A549 (cell line): ENCODE measurements around the gene TRAPPC13. TPM values are rescaled to one million over a fixed set of nuclear protein-coding genes. Genes with fewer than 3 reads are reported as not detected.
A peak's percentile ranks its signal among the peaks of the same experiment; 100 is the strongest.

Source experiments
- ATAC-seq, 2 experiments: fragments of 200-7000 bp in 1 of 2; fragments of >200 bp in 1 of 2; cut with Nextera tagmentation in 1 of 2; cut with Tn5 transposase in 1 of 2; 3 replicates each; pipeline versions ENCODE4 v1.8.0 to v1.9.1; 2018 to 2020; ENCODE audit warnings: mild to moderate bottlenecking in 1 of 2, moderate library complexity in 1 of 2
- CTCF ChIA-PET: fragments of 300-600 bp; sonication (Branson Sonifier 250); formaldehyde crosslinking; extraction: SDS; loops from one replicate; lab custom pipeline; 2021; ENCODE audit warnings: antibody characterized with exemption, inconsistent platforms; lab: Yijun Ruan, JAX
- POLR2A ChIA-PET: fragments of 350-600 bp; formaldehyde crosslinking; extraction: SDS; loops from one replicate; lab custom pipeline; 2021; ENCODE audit warnings: antibody characterized with exemption, inconsistent platforms; lab: Yijun Ruan, JAX
- DNase-seq, 2 experiments: peaks; one replicate each; pipeline versions ENCODE4 v3.0.0 to v3.0.0-alpha.2; 2011 to 2016; ENCODE audit warnings: low read depth in 1 of 2, low spot score in 1 of 2
- FAIRE-seq: peaks from 2 replicates; lab custom pipeline; 2011; peaks lifted over from hg19 to GRCh38; lab: Jason Lieb, UNC
- H3K27ac ChIP-seq, 2 experiments: fragments of >200 bp; sonication (Bioruptor Twin); formaldehyde crosslinking; 3 replicates each; pipeline ENCODE4 v1.5.1; 2016 to 2017
- H3K4me1 ChIP-seq: fragments of >200 bp; sonication (Bioruptor Twin); formaldehyde crosslinking; 3 replicates; pipeline ENCODE4 v1.6.1; 2016
- H3K4me2 ChIP-seq: fragments of >200 bp; sonication (Bioruptor Twin); formaldehyde crosslinking; 3 replicates; pipeline ENCODE4 v1.6.1; 2016
- H3K4me3 ChIP-seq: fragments of >200 bp; sonication (Bioruptor Twin); formaldehyde crosslinking; 3 replicates; pipeline ENCODE4 v1.5.1; 2016
- H3K9me3 ChIP-seq: fragments of >200 bp; sonication (Bioruptor Twin); formaldehyde crosslinking; 3 replicates; pipeline ENCODE4 v1.6.1; 2016
- BCL3 ChIP-seq: fragments of >200 bp; sonication (Bioruptor Twin); formaldehyde crosslinking; IDR thresholded peaks from 3 replicates; pipeline ENCODE4 v1.6.1; 2016
- CBX8 ChIP-seq: fragments of 200-600 bp; sonication (generic); IDR thresholded peaks from 2 replicates; pipeline ENCODE4 v1.6.1; 2016
- CEBPB ChIP-seq, 2 experiments: fragments of >200 bp in 1 of 2; sonication (Bioruptor Twin) in 1 of 2; formaldehyde crosslinking in 1 of 2; IDR thresholded peaks; 2 replicates each; pipeline ENCODE4 v1.6.1; 2012 to 2016
- CTCF ChIP-seq: fragments of >200 bp; sonication (Bioruptor Twin); formaldehyde crosslinking; IDR thresholded peaks from 3 replicates; pipeline ENCODE4 v1.5.1; 2016
- EP300 ChIP-seq, 2 experiments: fragments of >200 bp; sonication (Bioruptor Twin); formaldehyde crosslinking; IDR thresholded peaks; 2 replicates in 1 of 2; 3 replicates in 1 of 2; pipeline ENCODE4 v1.6.1; 2016 to 2017
- FOSB ChIP-seq: fragments of 250-450 bp; sonication (Bioruptor Pico); IDR thresholded peaks from 2 replicates; pipeline ENCODE4 v1.5.0; 2020; ENCODE audit warnings: mild to moderate bottlenecking, moderate library complexity
- FOXS1 ChIP-seq: fragments of 250-450 bp; sonication (Bioruptor Pico); IDR thresholded peaks from 2 replicates; pipeline ENCODE4 v1.5.0; 2020; ENCODE audit warnings: mild to moderate bottlenecking, moderate library complexity
- HDAC2 ChIP-seq: fragments of 200-600 bp; sonication (generic); IDR thresholded peaks from 2 replicates; pipeline ENCODE4 v1.6.1; 2016
- HEYL ChIP-seq: fragments of 250-450 bp; sonication (Bioruptor Pico); IDR thresholded peaks from 2 replicates; pipeline ENCODE4 v1.8.0; 2021; ENCODE audit warnings: mild to moderate bottlenecking, moderate library complexity
- KDM1A ChIP-seq: fragments of 200-600 bp; sonication (generic); IDR thresholded peaks from 2 replicates; pipeline ENCODE4 v1.6.1; 2016; ENCODE audit warnings: low read depth, mild to moderate bottlenecking
- MAX ChIP-seq: IDR thresholded peaks from 2 replicates; pipeline ENCODE4 v1.6.1; 2012
- MAZ ChIP-seq: fragments of 150-350 bp; IDR thresholded peaks from 2 replicates; pipeline ENCODE4 v1.6.1; 2014; ENCODE audit warnings: antibody characterized with exemption, low read depth, low read length, borderline replicate concordance
- NFE2L2 ChIP-seq: fragments of 150-350 bp; conservative IDR thresholded peaks from 2 replicates; pipeline ENCODE4 v1.6.1; 2014; ENCODE audit warnings: low read length
- PBX3 ChIP-seq: IDR thresholded peaks from 2 replicates; pipeline ENCODE4 v1.6.1; 2012
- POLR2A ChIP-seq: IDR thresholded peaks from 2 replicates; pipeline ENCODE4 v1.6.1; 2012; ENCODE audit warnings: mild to moderate bottlenecking, low read length
- RCOR1 ChIP-seq: fragments of 150-350 bp; IDR thresholded peaks from 2 replicates; pipeline ENCODE4 v1.6.1; 2014; ENCODE audit warnings: antibody characterized with exemption, low read length, low read depth
- REST ChIP-seq: fragments of 200-600 bp; sonication (generic); IDR thresholded peaks from 2 replicates; pipeline ENCODE4 v1.6.1; 2016; ENCODE audit warnings: antibody characterized with exemption, mild to moderate bottlenecking, moderate library complexity
- WGBS: methylation state at CpG from one replicate; pipeline ENCODE4 v1.1.6; 2017; ENCODE audit errors: missing lambda C conversion rate; 5-methylcytosine and 5-hydroxymethylcytosine counted together
- polyA plus RNA-seq, 4 experiments: library from polyadenylated mRNA; depleted of rRNA in 3 of 4; stranded (reverse); fragments of >200 nt; fragmentation: RNase III in 1 of 4; extraction: RNeasy Plus Mini Kit Qiagen cat#74134 plus additional on column Dnase treatment in 1 of 4; gene quantifications; 2 replicates in 3 of 4; 3 replicates in 1 of 4; pipeline ENCODE4 v1.2.3, GENCODE V29; 2011 to 2017

Gene TRAPPC13
- polyA plus RNA-seq, 2 of the 4 experiments (the other 2 are of a cell fraction): 17.2 to 35.1 TPM

GRCh38 chr5:65651144-65651543 is 26.3 kb downstream of the TRAPPC13 start:
- Histone ChIP-seq H3K4me1 (no peaks in the 10 kb centered on the region), H3K4me3 (no peak overlapping the region), H3K9me3 (no peaks in the 10 kb centered on the region), H3K27ac (no peak overlapping the region), H3K4me2 (no peak overlapping the region)
- peak in 1 of 2 experiments; percentile 4 for DNase-seq
- TF ChIP-seq KDM1A (no peak), CEBPB (IDR thresholded peaks at IDR 0.05) (no peak), POLR2A (no peak), EP300 (IDR thresholded peaks at IDR 0.05) (no peak), CTCF (no peak), FOSB (CRISPR knock-in tag) (no peak), NFE2L2 (no peak), HEYL (CRISPR knock-in tag) (no peak), MAX (no peak), PBX3 (no peak), HDAC2 (no peak), CBX8 (no peak), MAZ (no peak), FOXS1 (CRISPR knock-in tag) (no peak), BCL3 (no peak), RCOR1 (no peak)
- WGBS: 62% methylated on average over 5 of the region's 5 CpGs
- POLR2A ChIA-PET: no interaction called here
- FAIRE-seq: no peak
- no peak for ATAC-seq
- CTCF ChIA-PET: interaction anchor here (0.9 to 1.9 kb wide), 3 partner anchors 9 to 14 kb away, joined by 3 to 5 read pairs (median 5); no protein-coding TSS in a partner anchor

- no peaks in the 10 kb centered on the region for H3K4me1 ChIP-seq
- ChIA-PET CTCF (no interaction called here), POLR2A (no interaction called here)
- no peak for TF ChIP-seq REST
- DNase-seq (no peak), ATAC-seq (no peak), FAIRE-seq (no peak)
- H3K4me2 ChIP-seq: no peak overlapping the region
- H3K27ac ChIP-seq: no peak overlapping the region
- H3K4me3 ChIP-seq: no peak overlapping the region
- 70% methylated on average over 2 of the region's 2 CpGs for WGBS
- H3K9me3 ChIP-seq: no peaks in the 10 kb centered on the region
Observed at GRCh38 chr5:65654713-65655112, 29.9 kb downstream of the TRAPPC13 start.
